ENCODE data around the gene NANS.

NANS gene

GRCh38 chr9:98021306-98022040 is 35.1 kb upstream of the NANS start:
- H3K4me3 Mint-ChIP-seq = no peak overlapping the region
- CTCF ChIA-PET = interaction anchor here (1.1 to 1.6 kb wide), 2 partner anchors 11 to 13 kb away, joined by 4 to 6 read pairs; no protein-coding TSS in a partner anchor
- peak overlapping the region; percentile 11 for H3K27ac Mint-ChIP-seq
- no peaks in the 10 kb centered on the region for H3K4me1 Mint-ChIP-seq
- H3K9me3 Mint-ChIP-seq = no peaks in the 10 kb centered on the region
- no peak for DNase-seq
- H3K36me3 Mint-ChIP-seq = peaks cover 38% of the 10 kb centered on the region
- no peaks in the 10 kb centered on the region for H3K27me3 Mint-ChIP-seq

- CTCF ChIA-PET = interaction anchor here (2.1 kb wide), 1 partner anchor 16 kb away, joined by 6 read pairs; no protein-coding TSS in a partner anchor
- DNase-seq = no peak
- H3K9me3 Mint-ChIP-seq = no peaks in the 10 kb centered on the region
- no peaks in the 10 kb centered on the region for H3K4me1 Mint-ChIP-seq
- H3K4me3 Mint-ChIP-seq = no peak overlapping the region
- H3K36me3 Mint-ChIP-seq = peaks cover 30% of the 10 kb centered on the region
- H3K27ac Mint-ChIP-seq = peak overlapping the region; percentile 12
- no peaks in the 10 kb centered on the region for H3K27me3 Mint-ChIP-seq
Observed at GRCh38 chr9:98022447-98022846, 34.1 kb upstream of the NANS start.

DNA sequence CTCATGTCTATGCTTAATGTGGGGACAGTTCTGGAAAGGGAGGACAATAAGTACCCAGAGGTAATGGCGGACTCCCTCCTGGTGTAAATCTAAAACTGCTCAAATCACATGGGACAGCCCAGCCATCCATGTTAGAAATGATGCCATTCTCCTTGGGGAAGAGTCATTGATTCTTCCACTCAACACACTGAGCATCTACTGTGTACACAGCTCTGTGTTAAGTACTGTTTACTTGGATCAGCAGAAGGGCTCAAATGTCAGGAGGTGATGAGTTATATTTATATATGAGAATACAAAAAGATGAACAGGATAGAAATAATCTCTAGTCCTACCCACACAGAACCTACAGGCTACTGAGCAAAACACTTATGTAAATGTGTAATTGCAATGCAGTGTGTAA is 31.8 kb upstream of the NANS start:
- Mint-ChIP-seq H3K4me3 (no peak overlapping the region), H3K36me3 (peaks cover 16% of the 10 kb centered on the region), H3K27ac (no peak overlapping the region), H3K4me1 (no peaks in the 10 kb centered on the region), H3K9me3 (no peaks in the 10 kb centered on the region), H3K27me3 (no peaks in the 10 kb centered on the region)
- no peak for DNase-seq
- CTCF ChIA-PET = interaction anchor here (2.1 to 2.2 kb wide), 2 partner anchors 10 to 14 kb away, joined by 6 read pairs; no protein-coding TSS in a partner anchor

DNA sequence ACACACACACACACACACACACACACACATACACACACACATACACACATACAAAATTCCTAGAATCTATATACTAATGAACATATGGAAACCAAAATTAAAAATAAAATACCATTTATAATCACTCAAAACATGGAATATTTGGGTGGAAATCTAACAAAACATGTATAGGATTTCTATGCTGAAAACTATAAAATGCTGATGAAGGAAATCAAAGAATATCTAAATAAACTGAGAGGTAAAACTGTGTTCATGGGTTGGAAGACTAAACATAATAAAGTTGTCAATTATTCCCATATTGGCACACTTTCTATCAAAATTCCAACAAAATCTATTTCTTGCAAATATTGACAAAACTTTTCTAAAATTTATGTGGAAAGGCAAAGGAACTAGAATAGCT is 25.4 kb upstream of the NANS start:
- Mint-ChIP-seq H3K9me3 (no peaks in the 10 kb centered on the region), H3K36me3 (peaks cover 1% of the 10 kb centered on the region), H3K4me1 (peaks cover 13% of the 10 kb centered on the region), H3K27ac (no peak overlapping the region), H3K4me3 (no peak overlapping the region), H3K27me3 (peaks cover 8% of the 10 kb centered on the region)
- no peak for DNase-seq
- CTCF ChIA-PET = interaction anchor here (1.5 to 1.8 kb wide), 3 partner anchors 43 to 108 kb away, joined by 3 to 6 read pairs (median 3); no protein-coding TSS in a partner anchor

DNA sequence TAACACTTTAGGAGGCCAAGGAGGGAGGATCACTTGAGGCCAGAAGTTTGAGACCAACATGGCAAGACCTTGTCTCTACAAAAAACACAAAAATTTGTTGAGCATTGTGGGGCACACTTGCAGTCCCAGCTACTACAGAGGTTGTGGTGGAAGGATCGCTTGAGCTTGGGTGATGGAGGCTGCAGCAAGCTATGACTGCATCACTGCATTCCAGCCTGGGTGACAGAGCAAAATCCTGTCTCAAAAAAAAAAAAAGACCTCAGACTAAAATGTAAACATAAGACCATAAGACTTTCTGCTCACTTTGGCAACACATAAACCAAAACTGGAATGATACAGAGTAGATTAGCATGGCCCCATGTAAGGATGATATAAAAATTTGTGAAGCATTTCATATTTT is 24.6 kb upstream of the NANS start:
- DNase-seq = no peak
- Mint-ChIP-seq H3K4me3 (no peak overlapping the region), H3K36me3 (no peaks in the 10 kb centered on the region), H3K4me1 (peaks cover 13% of the 10 kb centered on the region), H3K9me3 (no peaks in the 10 kb centered on the region), H3K27ac (no peak overlapping the region), H3K27me3 (peaks cover 11% of the 10 kb centered on the region)
- CTCF ChIA-PET = interaction anchor here (0.6 to 1.8 kb wide), 7 partner anchors 11 to 109 kb away, joined by 3 to 6 read pairs (median 3); no protein-coding TSS in a partner anchor

DNA sequence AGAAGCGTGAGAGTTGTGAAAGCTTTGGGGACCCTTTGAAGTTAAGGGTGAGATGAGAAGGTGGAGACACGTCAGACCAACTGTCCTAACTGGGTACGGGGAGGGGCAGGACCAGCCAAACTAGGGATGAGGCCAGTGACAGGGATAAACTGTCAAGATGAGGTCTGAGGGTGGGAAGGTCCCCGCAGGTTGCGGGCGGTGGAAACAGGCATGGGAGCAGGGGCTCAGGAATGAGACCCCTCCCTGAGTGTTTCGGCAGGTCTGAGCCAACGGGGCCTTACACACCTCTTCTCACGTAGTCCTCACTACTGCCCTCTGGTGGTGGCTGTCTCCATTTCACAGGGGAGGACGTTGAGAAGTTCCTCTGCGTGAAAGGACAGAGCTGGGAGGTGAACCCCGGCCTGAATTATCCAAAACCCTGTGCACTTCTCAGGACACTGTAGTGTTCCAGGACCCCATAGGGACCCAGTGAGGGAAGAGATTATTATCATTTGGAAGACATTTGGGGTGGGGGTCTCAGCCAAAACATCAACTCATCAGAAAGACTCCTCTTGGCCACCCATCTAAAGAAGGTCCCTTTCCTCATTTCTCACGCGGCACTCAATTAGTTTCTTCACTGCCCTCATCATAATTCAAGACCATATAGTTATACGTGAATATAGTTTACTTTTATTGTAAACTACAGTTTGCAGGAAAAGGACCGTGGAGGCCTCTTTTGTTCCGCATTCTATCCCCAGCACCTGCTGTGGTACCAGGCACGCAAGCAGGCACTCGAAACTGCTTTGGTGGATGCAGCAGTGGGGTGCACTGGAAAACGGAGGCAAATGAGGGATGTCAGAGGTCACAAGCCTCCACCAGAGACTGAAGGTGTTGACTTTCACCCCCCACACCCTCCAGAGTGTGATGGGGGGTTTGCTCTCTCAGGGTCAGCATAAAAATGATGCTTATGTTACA is 21.7 kb upstream of the NANS start:
- no peaks in the 10 kb centered on the region for H3K36me3 Mint-ChIP-seq
- peak; percentile 95 for DNase-seq
- no peak overlapping the region for H3K27ac Mint-ChIP-seq
- H3K27me3 Mint-ChIP-seq = peaks cover 27% of the 10 kb centered on the region
- CTCF ChIA-PET = interaction anchor here (0.5 to 7.3 kb wide), 27 partner anchors 8 to 983 kb away, joined by 3 to 49 read pairs (median 4); partner anchors contain the start of genes ANP32B, TBC1D2, TRIM14 and TRMO
- no peak overlapping the region for H3K4me3 Mint-ChIP-seq
- H3K9me3 Mint-ChIP-seq = no peaks in the 10 kb centered on the region
- H3K4me1 Mint-ChIP-seq = peaks cover 18% of the 10 kb centered on the region

DNA sequence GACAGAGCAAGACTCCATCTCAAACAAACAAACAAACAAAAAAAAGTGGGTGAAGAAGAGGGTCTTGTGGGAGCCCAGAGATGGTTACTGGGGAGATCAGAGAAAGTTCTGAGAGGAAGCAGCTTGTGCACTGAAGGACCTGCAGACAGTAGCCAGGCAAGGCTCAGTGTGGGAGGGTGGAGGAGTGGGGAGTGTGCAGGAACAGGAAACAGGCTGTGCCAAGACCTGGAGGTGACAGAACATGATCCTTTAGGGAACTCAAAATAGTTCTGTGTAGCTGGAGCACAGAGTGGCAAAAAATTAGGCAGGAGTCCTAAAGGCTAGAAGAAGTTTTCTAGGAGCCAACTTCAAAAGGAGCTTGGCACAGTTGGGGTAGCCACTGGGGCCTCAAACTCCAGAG is 19.2 kb upstream of the NANS start:
- CTCF ChIA-PET = interaction anchor here (0.9 to 7.3 kb wide), 7 partner anchors 8 to 226 kb away, joined by 3 to 49 read pairs (median 4); partner anchors contain the start of genes TBC1D2 and TRMO
- H3K27ac Mint-ChIP-seq = no peak overlapping the region

GRCh38 chr9:98038958-98039357 is 17.6 kb upstream of the NANS start:
- Mint-ChIP-seq H3K4me1 (peaks cover 12% of the 10 kb centered on the region), H3K27ac (no peak overlapping the region), H3K9me3 (no peaks in the 10 kb centered on the region), H3K36me3 (peaks cover 3% of the 10 kb centered on the region), H3K27me3 (peaks cover 37% of the 10 kb centered on the region), H3K4me3 (no peak overlapping the region)
- CTCF ChIA-PET = interaction anchor here (2.7 to 7.3 kb wide), 2 partner anchors 15 to 116 kb away, joined by 6 to 49 read pairs; partner anchors contain the start of gene TRMO
- DNase-seq = no peak

More for the DNA sequence above, 19.2 kb upstream of the NANS start:
- H3K4me3 Mint-ChIP-seq = no peak overlapping the region
- peaks cover 40% of the 10 kb centered on the region for H3K27me3 Mint-ChIP-seq
- H3K9me3 Mint-ChIP-seq = no peaks in the 10 kb centered on the region
- H3K36me3 Mint-ChIP-seq = no peaks in the 10 kb centered on the region
- no peak for DNase-seq
- H3K4me1 Mint-ChIP-seq = peaks cover 17% of the 10 kb centered on the region

DNA sequence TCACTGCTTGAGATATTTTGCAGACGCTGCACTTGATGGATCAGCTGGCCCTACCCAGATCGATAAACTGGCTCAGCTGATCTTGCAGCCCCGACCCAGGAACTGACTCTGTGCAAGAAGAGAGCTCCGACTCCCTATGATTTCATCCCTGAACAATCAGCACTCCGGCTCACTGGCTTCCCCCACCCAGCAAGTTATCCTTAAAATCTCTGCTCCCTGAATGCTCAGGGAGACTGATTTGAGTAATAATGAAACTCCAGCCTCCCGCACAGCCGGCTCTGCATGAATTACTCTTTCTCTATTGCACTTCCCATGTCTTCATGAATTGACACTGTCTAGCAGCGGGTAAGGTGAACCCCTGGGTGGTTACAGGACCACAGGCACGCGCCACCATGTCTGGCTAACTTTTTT is 16.9 kb upstream of the NANS start:
- Mint-ChIP-seq H3K27ac (no peak overlapping the region), H3K36me3 (peaks cover 3% of the 10 kb centered on the region), H3K4me3 (no peak overlapping the region), H3K27me3 (peaks cover 36% of the 10 kb centered on the region), H3K9me3 (no peaks in the 10 kb centered on the region), H3K4me1 (peaks cover 11% of the 10 kb centered on the region)
- CTCF ChIA-PET = interaction anchor here (2.7 to 7.3 kb wide), 2 partner anchors 16 to 117 kb away, joined by 6 to 49 read pairs; partner anchors contain the start of gene TRMO
- no peak for DNase-seq

DNA sequence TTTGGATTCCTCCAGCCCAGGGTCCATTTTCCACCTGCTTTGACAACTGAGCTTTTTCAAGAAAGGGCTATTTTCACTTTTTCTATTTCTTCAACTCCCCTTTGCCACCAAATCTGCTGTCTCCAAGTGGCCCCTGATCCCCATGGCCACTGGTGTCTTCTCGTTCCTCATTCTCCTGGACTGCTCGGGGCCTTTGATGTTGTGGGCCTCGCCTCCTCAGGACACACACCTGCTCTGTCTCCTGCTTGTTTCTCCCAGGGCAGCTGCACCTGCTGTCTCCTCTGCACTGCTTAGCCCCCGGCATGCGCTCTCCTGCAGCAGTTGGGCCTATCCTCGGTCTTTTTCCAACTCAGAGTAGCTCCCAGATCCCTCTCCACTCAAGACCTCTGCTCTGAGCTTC is 16.3 kb upstream of the NANS start:
- H3K36me3 Mint-ChIP-seq = peaks cover 5% of the 10 kb centered on the region
- peaks cover 32% of the 10 kb centered on the region for H3K27me3 Mint-ChIP-seq
- CTCF ChIA-PET = interaction anchor here (7.3 kb wide), 1 partner anchor 117 kb away, joined by 49 read pairs; the partner anchor contains the start of gene TRMO
- DNase-seq = no peak
- no peak overlapping the region for H3K27ac Mint-ChIP-seq
- H3K4me3 Mint-ChIP-seq = no peak overlapping the region
- peaks cover 11% of the 10 kb centered on the region for H3K4me1 Mint-ChIP-seq
- peaks cover 3% of the 10 kb centered on the region for H3K9me3 Mint-ChIP-seq

DNA sequence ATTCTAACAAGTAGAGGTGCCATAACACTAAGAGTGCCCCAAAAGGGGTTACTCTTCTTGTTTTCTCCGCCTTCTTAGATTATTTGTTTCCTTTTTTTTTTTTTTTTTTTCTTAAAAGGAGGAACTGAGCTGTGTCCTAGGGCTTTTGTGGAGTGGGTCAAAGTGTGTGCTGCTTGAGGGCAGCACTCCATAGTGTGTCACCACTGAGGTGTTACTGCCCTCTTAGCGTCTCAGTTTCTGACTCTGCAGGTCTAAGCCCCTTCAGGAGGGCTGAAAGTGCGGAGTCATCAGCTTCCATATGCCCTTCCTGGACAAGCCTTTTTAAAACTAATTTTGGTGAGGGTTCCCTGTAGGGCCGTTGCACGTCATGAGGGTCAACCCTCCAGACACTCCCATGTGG is 12.6 kb upstream of the NANS start:
- Mint-ChIP-seq H3K27me3 (peaks cover 21% of the 10 kb centered on the region), H3K9me3 (peaks cover 3% of the 10 kb centered on the region), H3K27ac (no peak overlapping the region), H3K4me1 (peaks cover 44% of the 10 kb centered on the region), H3K36me3 (peaks cover 24% of the 10 kb centered on the region), H3K4me3 (no peak overlapping the region)
- CTCF ChIA-PET = interaction anchor here (1.1 to 2.1 kb wide), 3 partner anchors 9 to 121 kb away, joined by 5 to 13 read pairs (median 7); partner anchors contain the start of gene TRMO
- DNase-seq = no peak

DNA sequence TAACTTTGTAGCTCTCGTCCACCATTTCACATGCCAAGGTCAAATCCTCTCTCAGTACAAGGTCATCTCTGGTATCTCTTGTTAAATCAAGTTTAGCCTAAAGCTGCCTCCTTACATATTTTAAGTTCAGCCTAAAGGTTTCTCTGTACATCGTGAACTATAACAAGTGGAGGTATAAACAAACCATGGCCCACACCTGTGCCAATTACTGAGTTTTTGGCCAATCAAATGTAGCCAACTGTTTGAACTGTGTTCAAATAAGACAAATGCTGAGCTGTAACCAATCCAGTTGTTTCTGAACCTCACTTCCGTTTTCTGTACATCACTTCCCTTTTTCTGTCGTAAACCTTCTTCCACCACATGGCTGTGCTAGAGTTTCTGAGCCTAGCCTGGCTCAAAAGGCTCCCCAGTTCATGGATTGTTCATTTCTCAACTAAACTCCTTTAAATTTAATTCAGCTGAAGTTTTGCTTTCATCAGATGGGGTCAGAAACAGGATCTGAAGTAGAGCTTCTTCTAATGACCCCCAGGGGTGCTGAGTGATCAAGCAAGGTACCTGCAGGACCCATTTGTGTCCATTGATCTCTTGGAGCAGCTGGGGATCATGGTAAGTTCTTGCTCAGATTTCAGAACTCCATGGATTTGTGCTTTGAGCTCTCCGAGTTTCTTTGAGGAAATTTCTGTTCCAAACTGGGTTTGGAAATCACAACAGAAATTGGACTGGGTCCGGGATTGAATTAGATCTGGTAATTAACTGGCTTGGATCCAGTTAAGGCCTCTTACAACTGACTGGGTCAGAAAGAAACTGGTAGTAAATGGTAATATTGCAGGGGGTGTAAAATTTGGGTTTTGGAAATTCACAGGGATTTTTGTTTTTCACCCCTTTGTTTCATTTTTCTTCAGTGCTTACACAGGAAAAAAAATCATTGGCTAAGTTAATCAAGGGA is 11.0 kb upstream of the NANS start:
- Mint-ChIP-seq H3K36me3 (peaks cover 30% of the 10 kb centered on the region), H3K4me3 (peak overlapping the region; percentile 80), H3K4me1 (peaks cover 55% of the 10 kb centered on the region), H3K9me3 (peaks cover 3% of the 10 kb centered on the region), H3K27me3 (peaks cover 6% of the 10 kb centered on the region), H3K27ac (peak overlapping the region; percentile 92)
- DNase-seq = peak; percentile 52
- CTCF ChIA-PET = interaction anchor here (1.0 to 2.1 kb wide), 11 partner anchors 8 to 211 kb away, joined by 3 to 13 read pairs (median 4); partner anchors contain the start of genes HEMGN, NANS and TRMO

DNA sequence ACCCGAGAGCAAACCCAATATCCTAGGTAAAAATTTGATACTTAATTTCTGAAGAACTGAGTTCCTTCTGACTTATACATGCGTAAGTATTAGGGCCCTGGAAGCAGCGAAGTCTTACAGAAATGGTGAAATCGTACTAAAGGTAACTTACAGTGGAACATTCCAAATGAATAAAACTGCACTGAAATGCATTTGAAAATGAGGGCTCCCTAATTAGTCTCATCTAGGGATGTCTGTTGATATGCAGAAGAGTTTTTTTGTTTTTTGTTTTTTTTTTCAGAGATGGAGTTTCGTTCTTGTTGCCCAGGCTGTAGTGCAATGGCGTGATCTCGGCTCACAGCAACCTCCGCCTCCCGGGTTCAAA is 10.4 kb upstream of the NANS start:
- Mint-ChIP-seq H3K4me3 (peak overlapping the region; percentile 80), H3K27ac (peak overlapping the region; percentile 92), H3K4me1 (peaks cover 59% of the 10 kb centered on the region), H3K27me3 (peaks cover 4% of the 10 kb centered on the region), H3K36me3 (peaks cover 30% of the 10 kb centered on the region), H3K9me3 (peaks cover 3% of the 10 kb centered on the region)
- DNase-seq = no peak
- CTCF ChIA-PET = interaction anchor here (1.1 to 2.1 kb wide), 7 partner anchors 9 to 108 kb away, joined by 3 to 6 read pairs (median 4); partner anchors contain the start of genes HEMGN and NANS
